ENCODE results near the gene ZNF672. TPM values are rescaled to one million over a fixed set of nuclear protein-coding genes. Genes with fewer than 3 reads are reported as not detected.
"Not testable (repeated sequence)": the region's sequence is repeated elsewhere in the genome, so short reads cannot be mapped to it uniquely, and the experiment has no call there.

ZNF672 gene
- polyA plus RNA-seq, 1 of the 3 experiments (the other 2 are of a cell fraction) = 14.2 TPM

GRCh38 chr1:248886237-248886895 lies 48.3 kb downstream of the ZNF672 start:
- no peaks in the 10 kb centered on the region for H3K9me3 ChIP-seq
- no peaks in the 10 kb centered on the region for H3K36me3 ChIP-seq (replicated peaks in 1 of 2; ENCODE audit: control insufficient read depth in 1 of 2, insufficient read depth in 2 of 2, low read length in 1 of 2)
- no peaks in the 10 kb centered on the region for H3K9me2 ChIP-seq
- H3K27ac ChIP-seq (ENCODE audit: low read depth in 2 of 2, low read length in 1 of 2) = no peak overlapping the region
- POLR2A ChIA-PET = no interaction called here
- peaks cover 0 to 2% of the 10 kb centered on the region in 2 experiments; a peak in 2 of 4 replicates for H3K4me1 ChIP-seq (ENCODE audit: control insufficient read depth in 1 of 2, insufficient read depth in 2 of 2, low read depth in 1 of 2, low read length in 1 of 2)
- no peaks in the 10 kb centered on the region for H3K79me2 ChIP-seq (ENCODE audit: insufficient read depth)
- WGBS (ENCODE audit: low lambda C conversion rate) = 22% methylated on average over 1 of the region's 1 CpG
- no peak overlapping the region for H3K9ac ChIP-seq
- CTCF ChIA-PET = interaction anchor here (0.7 kb wide), 1 partner anchor 16 kb away, joined by 3 read pairs; no protein-coding TSS in a partner anchor
- TF ChIP-seq FOXM1 (IDR thresholded peaks at IDR 0.05; ENCODE audit: low read depth) (no peak), USF1 (IDR thresholded peaks at IDR 0.05; ENCODE audit: borderline replicate concordance, low read depth) (no peak), YY1 (IDR thresholded peaks at IDR 0.05; ENCODE audit: low read depth) (no peak), CHD2 (IDR thresholded peaks at IDR 0.05; ENCODE audit: low read length, partially characterized antibody) (no peak), TEAD4 (IDR thresholded peaks at IDR 0.05; ENCODE audit: borderline replicate concordance, insufficient read depth) (no peak), NFIC (IDR thresholded peaks at IDR 0.05; ENCODE audit: borderline replicate concordance) (no peak), MEF2A (IDR thresholded peaks at IDR 0.05; ENCODE audit: borderline replicate concordance, low read depth) (no peak), TAF1 (IDR thresholded peaks at IDR 0.05; ENCODE audit: borderline replicate concordance, low read depth, low read length) (no peak), PBX3 (IDR thresholded peaks at IDR 0.05) (no peak), FOXJ3 (CRISPR knock-in tag; IDR thresholded peaks at IDR 0.05) (no peak), POLR2AphosphoS5 (IDR thresholded peaks at IDR 0.05; ENCODE audit: low read depth, low read length) (no peak), NRF1 (IDR thresholded peaks at IDR 0.05; ENCODE audit: low read depth, low read length) (no peak), ELF1 (IDR thresholded peaks at IDR 0.05) (no peak)
- TF ChIP-seq, protein P1, sequence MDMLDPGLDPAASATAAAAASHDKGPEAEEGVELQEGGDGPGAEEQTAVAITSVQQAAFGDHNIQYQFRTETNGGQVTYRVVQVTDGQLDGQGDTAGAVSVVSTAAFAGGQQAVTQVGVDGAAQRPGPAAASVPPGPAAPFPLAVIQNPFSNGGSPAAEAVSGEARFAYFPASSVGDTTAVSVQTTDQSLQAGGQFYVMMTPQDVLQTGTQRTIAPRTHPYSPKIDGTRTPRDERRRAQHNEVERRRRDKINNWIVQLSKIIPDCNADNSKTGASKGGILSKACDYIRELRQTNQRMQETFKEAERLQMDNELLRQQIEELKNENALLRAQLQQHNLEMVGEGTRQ (IDR thresholded peaks at IDR 0.05; ENCODE audit: borderline replicate concordance, low read depth, low read length) = no peak
- TF ChIP-seq, protein P2, sequence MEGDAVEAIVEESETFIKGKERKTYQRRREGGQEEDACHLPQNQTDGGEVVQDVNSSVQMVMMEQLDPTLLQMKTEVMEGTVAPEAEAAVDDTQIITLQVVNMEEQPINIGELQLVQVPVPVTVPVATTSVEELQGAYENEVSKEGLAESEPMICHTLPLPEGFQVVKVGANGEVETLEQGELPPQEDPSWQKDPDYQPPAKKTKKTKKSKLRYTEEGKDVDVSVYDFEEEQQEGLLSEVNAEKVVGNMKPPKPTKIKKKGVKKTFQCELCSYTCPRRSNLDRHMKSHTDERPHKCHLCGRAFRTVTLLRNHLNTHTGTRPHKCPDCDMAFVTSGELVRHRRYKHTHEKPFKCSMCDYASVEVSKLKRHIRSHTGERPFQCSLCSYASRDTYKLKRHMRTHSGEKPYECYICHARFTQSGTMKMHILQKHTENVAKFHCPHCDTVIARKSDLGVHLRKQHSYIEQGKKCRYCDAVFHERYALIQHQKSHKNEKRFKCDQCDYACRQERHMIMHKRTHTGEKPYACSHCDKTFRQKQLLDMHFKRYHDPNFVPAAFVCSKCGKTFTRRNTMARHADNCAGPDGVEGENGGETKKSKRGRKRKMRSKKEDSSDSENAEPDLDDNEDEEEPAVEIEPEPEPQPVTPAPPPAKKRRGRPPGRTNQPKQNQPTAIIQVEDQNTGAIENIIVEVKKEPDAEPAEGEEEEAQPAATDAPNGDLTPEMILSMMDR (IDR thresholded peaks at IDR 0.05) = no peak
- TF ChIP-seq, protein P3, sequence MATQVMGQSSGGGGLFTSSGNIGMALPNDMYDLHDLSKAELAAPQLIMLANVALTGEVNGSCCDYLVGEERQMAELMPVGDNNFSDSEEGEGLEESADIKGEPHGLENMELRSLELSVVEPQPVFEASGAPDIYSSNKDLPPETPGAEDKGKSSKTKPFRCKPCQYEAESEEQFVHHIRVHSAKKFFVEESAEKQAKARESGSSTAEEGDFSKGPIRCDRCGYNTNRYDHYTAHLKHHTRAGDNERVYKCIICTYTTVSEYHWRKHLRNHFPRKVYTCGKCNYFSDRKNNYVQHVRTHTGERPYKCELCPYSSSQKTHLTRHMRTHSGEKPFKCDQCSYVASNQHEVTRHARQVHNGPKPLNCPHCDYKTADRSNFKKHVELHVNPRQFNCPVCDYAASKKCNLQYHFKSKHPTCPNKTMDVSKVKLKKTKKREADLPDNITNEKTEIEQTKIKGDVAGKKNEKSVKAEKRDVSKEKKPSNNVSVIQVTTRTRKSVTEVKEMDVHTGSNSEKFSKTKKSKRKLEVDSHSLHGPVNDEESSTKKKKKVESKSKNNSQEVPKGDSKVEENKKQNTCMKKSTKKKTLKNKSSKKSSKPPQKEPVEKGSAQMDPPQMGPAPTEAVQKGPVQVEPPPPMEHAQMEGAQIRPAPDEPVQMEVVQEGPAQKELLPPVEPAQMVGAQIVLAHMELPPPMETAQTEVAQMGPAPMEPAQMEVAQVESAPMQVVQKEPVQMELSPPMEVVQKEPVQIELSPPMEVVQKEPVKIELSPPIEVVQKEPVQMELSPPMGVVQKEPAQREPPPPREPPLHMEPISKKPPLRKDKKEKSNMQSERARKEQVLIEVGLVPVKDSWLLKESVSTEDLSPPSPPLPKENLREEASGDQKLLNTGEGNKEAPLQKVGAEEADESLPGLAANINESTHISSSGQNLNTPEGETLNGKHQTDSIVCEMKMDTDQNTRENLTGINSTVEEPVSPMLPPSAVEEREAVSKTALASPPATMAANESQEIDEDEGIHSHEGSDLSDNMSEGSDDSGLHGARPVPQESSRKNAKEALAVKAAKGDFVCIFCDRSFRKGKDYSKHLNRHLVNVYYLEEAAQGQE (IDR thresholded peaks at IDR 0.05; ENCODE audit: low read depth, low read length) = no peak
- TF ChIP-seq, protein P4, sequence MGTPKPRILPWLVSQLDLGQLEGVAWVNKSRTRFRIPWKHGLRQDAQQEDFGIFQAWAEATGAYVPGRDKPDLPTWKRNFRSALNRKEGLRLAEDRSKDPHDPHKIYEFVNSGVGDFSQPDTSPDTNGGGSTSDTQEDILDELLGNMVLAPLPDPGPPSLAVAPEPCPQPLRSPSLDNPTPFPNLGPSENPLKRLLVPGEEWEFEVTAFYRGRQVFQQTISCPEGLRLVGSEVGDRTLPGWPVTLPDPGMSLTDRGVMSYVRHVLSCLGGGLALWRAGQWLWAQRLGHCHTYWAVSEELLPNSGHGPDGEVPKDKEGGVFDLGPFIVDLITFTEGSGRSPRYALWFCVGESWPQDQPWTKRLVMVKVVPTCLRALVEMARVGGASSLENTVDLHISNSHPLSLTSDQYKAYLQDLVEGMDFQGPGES (IDR thresholded peaks at IDR 0.05; ENCODE audit: low read depth, low read length) = no peak
- no peak overlapping the region for H3K4me2 ChIP-seq
- H3F3A ChIP-seq (replicated peaks; ENCODE audit: insufficient read depth) = no peaks in the 10 kb centered on the region
- H3K27me3 ChIP-seq (ENCODE audit: insufficient read depth) = no peaks in the 10 kb centered on the region
- no peak for DNase-seq
- no peak overlapping the region for H2AFZ ChIP-seq (ENCODE audit: low read depth)
- no peaks in the 10 kb centered on the region for H4K20me1 ChIP-seq (ENCODE audit: insufficient read depth)
- H3K4me3 ChIP-seq (ENCODE audit: low read depth in 2 of 2, low read length in 1 of 2) = no peak overlapping the region

DNA sequence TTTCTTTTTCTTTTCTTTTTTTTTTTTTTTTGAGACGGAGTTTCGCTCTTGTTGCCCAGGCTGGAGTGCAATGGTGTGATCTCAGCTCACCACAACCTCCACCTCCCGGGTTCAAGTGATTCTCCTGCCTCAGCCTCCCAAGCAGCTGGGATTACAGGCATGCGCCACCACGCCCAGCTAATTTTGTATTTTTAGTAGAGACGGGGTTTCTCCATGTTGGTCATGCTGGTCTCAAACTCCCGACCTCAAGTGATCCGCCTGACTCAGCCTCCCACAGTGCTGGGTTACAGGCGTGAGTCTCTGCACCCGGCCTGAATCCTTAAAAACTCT lies 51.9 kb downstream of the ZNF672 start:
- H4K20me1 ChIP-seq (ENCODE audit: insufficient read depth); H3K4me3 ChIP-seq (ENCODE audit: low read depth in 2 of 2, low read length in 1 of 2); POLR2A ChIA-PET; H3K27ac ChIP-seq (ENCODE audit: low read depth in 2 of 2, low read length in 1 of 2); H3K9me2 ChIP-seq; H3K4me2 ChIP-seq; H3K27me3 ChIP-seq (ENCODE audit: insufficient read depth); H3K79me2 ChIP-seq (ENCODE audit: insufficient read depth); H2AFZ ChIP-seq (ENCODE audit: low read depth); H3F3A ChIP-seq (replicated peaks; ENCODE audit: insufficient read depth); H3K36me3 ChIP-seq (replicated peaks in 1 of 2; ENCODE audit: control insufficient read depth in 1 of 2, insufficient read depth in 2 of 2, low read length in 1 of 2); H3K4me1 ChIP-seq (ENCODE audit: control insufficient read depth in 1 of 2, insufficient read depth in 2 of 2, low read depth in 1 of 2, low read length in 1 of 2); DNase-seq; H3K9me3 ChIP-seq; H3K9ac ChIP-seq: not testable (repeated sequence)
- 76% methylated on average over 10 of the region's 10 CpGs for WGBS (ENCODE audit: low lambda C conversion rate)
- CTCF ChIA-PET = interaction anchor here (1.0 kb wide), 1 partner anchor 48 kb away, joined by 3 read pairs; no protein-coding TSS in a partner anchor

All from SK-N-SH (cell line).